IMR-90 (cell line): Measurements from ENCODE around the gene SLC6A12.

ENCODE experiments used
- POLR2A ChIP-seq: IDR thresholded peaks from 2 replicates; pipeline ENCODE4 v1.6.1; 2012; ENCODE audit warnings: mild to moderate bottlenecking, low read depth, low read length
- TF ChIP-seq, protein P1 (sequence below): conservative IDR thresholded peaks from 2 replicates; pipeline ENCODE4 v1.5.1; 2012; ENCODE audit warnings: mild to moderate bottlenecking, low read depth, low read length, improper control_type of control experiment

DNA sequence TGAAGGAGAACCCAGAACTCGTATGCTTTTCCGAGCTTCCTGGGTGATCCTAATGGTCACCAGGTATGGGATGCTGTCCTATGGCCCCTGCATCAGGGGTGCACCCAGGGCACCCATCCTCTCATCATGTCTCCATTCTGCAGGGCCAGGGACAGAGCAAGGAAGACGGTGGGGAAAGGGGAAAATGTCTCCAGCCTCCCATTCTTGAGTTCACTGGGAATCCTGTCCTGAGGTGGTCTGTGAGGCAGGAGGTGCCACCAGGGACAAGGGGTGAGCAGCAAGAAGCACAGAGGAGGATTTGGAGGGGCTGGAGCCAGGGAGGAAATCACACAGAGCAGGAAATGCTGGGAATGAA, 14.9 kb upstream of the SLC6A12 start:
- TF ChIP-seq, protein P1, sequence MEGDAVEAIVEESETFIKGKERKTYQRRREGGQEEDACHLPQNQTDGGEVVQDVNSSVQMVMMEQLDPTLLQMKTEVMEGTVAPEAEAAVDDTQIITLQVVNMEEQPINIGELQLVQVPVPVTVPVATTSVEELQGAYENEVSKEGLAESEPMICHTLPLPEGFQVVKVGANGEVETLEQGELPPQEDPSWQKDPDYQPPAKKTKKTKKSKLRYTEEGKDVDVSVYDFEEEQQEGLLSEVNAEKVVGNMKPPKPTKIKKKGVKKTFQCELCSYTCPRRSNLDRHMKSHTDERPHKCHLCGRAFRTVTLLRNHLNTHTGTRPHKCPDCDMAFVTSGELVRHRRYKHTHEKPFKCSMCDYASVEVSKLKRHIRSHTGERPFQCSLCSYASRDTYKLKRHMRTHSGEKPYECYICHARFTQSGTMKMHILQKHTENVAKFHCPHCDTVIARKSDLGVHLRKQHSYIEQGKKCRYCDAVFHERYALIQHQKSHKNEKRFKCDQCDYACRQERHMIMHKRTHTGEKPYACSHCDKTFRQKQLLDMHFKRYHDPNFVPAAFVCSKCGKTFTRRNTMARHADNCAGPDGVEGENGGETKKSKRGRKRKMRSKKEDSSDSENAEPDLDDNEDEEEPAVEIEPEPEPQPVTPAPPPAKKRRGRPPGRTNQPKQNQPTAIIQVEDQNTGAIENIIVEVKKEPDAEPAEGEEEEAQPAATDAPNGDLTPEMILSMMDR, result no peak
- TF ChIP-seq POLR2A, result no peak
